Measurements from ENCODE around the gene MGMT. TPM values are rescaled to one million over a fixed set of nuclear protein-coding genes. Genes with fewer than 3 reads are reported as not detected.

MGMT gene
- total and polyA plus RNA-seq, 7 donors = 4.2 to 13.3 (median 7.5) TPM

DNA sequence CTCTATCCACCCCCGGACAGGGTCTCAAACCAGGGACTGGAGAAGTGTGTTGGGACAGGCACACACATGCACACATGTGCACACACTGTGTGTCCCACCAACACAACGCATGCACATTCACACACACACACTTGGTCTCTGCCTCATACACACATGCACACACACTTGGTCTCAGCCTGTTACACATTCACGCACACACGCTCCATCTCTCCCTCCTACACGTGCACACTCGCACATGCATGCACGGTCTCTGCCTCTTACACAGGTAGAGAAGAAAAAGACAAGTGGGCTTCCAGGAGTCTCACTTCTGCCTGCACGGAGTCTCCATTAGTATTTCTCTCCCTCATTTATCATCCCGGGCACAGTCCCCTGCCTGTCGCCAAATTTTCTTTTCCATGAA is 325.8 kb downstream of the MGMT start:
- DNase-seq = no peak
- Histone ChIP-seq H3K9me3 (no peaks in the 10 kb centered on the region), H3K4me1 (no peaks in the 10 kb centered on the region), H3K36me3 (ENCODE audit: insufficient read depth in 1 of 2, low read depth in 1 of 2) (no peaks in the 10 kb centered on the region), H3K27ac (no peak overlapping the region), H3K4me3 (no peak overlapping the region), H3K27me3 (ENCODE audit: insufficient read depth in 3 of 3, low read length in 2 of 3) (peaks cover 0 to 26% (median 4%) of the 10 kb centered on the region in 3 donors)
- ATAC-seq = no peak
- intact Hi-C loops (cut with DNase I) = no loop called here
- TF ChIP-seq, protein P1, sequence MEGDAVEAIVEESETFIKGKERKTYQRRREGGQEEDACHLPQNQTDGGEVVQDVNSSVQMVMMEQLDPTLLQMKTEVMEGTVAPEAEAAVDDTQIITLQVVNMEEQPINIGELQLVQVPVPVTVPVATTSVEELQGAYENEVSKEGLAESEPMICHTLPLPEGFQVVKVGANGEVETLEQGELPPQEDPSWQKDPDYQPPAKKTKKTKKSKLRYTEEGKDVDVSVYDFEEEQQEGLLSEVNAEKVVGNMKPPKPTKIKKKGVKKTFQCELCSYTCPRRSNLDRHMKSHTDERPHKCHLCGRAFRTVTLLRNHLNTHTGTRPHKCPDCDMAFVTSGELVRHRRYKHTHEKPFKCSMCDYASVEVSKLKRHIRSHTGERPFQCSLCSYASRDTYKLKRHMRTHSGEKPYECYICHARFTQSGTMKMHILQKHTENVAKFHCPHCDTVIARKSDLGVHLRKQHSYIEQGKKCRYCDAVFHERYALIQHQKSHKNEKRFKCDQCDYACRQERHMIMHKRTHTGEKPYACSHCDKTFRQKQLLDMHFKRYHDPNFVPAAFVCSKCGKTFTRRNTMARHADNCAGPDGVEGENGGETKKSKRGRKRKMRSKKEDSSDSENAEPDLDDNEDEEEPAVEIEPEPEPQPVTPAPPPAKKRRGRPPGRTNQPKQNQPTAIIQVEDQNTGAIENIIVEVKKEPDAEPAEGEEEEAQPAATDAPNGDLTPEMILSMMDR (IDR thresholded peaks at IDR 0.05) = no peak
- 59 to 76% (median 60%) methylated on average over 10 of the region's 10 CpGs for WGBS, 3 donors

DNA sequence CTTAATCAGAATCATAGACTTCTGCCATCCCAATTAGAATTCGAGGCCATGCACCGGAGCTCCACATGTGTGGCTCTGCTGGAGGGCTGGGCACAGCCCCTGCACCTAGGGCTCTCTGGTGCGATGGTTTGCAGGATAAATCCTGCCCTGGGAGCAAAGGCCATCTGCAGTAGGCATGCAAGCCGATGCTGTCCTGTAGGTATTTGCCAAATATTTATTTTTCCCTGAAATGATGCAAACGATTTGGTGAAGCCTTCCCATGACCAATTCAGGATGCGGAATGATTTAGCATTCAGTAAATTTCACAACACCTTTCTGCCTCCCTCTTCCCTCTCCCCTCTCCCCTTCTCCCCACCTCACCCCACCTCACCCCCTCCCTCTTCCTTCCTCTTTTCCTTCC is 326.4 kb downstream of the MGMT start:
- Histone ChIP-seq H3K4me3 (no peak overlapping the region), H3K27me3 (ENCODE audit: insufficient read depth in 3 of 3, low read length in 2 of 3) (peaks cover under 1 to 20% (median 4%) of the 10 kb centered on the region in 3 donors), H3K27ac (no peak overlapping the region), H3K36me3 (ENCODE audit: insufficient read depth in 1 of 2, low read depth in 1 of 2) (no peaks in the 10 kb centered on the region), H3K4me1 (no peaks in the 10 kb centered on the region), H3K9me3 (no peaks in the 10 kb centered on the region)
- TF ChIP-seq, protein P1 (IDR thresholded peaks at IDR 0.05) = no peak
- no peak for ATAC-seq
- no peak for DNase-seq
- intact Hi-C loops (cut with DNase I) = no loop called here
- 59 to 66% (median 60%) methylated on average over 6 of the region's 6 CpGs for WGBS, 3 donors

DNA sequence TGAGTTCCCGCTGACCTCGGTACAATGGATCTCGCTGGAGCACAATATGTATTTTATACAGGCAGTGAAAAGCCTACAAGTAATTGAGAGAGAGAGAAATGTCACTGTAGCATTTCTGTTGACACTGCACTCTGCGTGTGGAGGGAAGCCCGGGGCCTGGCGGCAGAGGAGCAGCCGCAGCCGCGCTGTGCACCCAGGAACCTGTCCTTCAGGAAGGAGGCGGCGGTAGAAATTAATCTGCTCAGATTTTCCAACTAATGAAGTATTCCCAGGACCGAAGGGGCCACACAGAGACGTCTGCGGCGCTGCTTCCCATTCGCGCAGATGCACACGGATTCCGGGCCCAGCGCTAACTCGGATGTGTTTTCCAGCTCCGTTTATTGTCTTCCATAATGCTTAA is 327.0 kb downstream of the MGMT start:
- TF ChIP-seq, protein P1 (IDR thresholded peaks at IDR 0.05) = no peak
- intact Hi-C loops (cut with DNase I) = no loop called here
- H3K4me3 ChIP-seq = no peak overlapping the region
- ATAC-seq (no peak), DNase-seq (no peak)
- peaks cover 2 to 17% (median 3%) of the 10 kb centered on the region in 3 donors for H3K27me3 ChIP-seq (ENCODE audit: insufficient read depth in 3 of 3, low read length in 2 of 3)
- no peak overlapping the region for H3K27ac ChIP-seq
- H3K36me3 ChIP-seq (ENCODE audit: insufficient read depth in 1 of 2, low read depth in 1 of 2) = no peaks in the 10 kb centered on the region
- no peaks in the 10 kb centered on the region for H3K9me3 ChIP-seq
- no peaks in the 10 kb centered on the region for H3K4me1 ChIP-seq
- WGBS, 3 donors = 95 to 97% (median 97%) methylated on average over 22 of the region's 22 CpGs

DNA sequence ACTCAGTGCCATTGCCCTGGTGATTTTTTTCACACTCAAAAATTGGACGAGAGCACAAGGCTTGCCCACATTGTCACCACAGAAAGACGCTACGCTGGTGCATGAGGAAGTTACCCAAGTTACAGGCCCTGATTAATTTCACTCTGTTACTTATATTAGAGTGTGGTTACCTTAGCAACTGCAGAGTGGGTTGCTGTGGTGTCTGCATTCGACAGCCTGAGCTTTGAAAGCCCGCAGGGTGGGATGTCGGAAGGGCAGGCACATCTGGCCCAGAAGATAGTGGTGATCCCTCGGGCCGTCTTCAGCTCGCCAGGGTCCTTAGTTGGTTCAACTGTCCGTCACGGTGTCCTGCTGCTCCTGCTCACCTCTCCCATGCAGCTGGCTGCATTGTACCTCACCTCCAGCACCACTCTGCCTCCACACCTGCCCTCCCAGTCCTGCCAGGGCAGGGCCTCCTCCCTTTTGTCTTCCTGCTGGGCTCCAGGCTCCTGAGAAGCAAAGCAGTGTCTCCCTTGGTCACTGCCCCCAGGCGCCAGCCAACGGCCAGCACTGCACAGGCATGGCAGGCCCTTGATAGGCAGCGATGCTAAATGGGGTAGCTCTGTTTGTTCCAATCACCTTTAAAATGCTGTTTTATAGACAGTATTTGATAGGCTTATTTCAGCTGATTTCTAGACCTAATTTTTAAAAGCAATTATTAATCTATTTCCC is 329.8 kb downstream of the MGMT start:
- H3K27me3 ChIP-seq (ENCODE audit: insufficient read depth in 3 of 3, low read length in 2 of 3) = peaks cover 3 to 7% (median 3%) of the 10 kb centered on the region in 3 donors
- no peak for ATAC-seq
- no peaks in the 10 kb centered on the region for H3K4me1 ChIP-seq
- no peaks in the 10 kb centered on the region for H3K9me3 ChIP-seq
- H3K4me3 ChIP-seq = no peak overlapping the region
- H3K27ac ChIP-seq = no peak overlapping the region
- DNase-seq = no peak
- TF ChIP-seq, protein P1 (IDR thresholded peaks at IDR 0.05) = no peak
- 84 to 87% (median 85%) methylated on average over 14 of the region's 14 CpGs for WGBS, 3 donors
- no peaks in the 10 kb centered on the region for H3K36me3 ChIP-seq (ENCODE audit: insufficient read depth in 1 of 2, low read depth in 1 of 2)
- intact Hi-C loops (cut with DNase I) = no loop called here

DNA sequence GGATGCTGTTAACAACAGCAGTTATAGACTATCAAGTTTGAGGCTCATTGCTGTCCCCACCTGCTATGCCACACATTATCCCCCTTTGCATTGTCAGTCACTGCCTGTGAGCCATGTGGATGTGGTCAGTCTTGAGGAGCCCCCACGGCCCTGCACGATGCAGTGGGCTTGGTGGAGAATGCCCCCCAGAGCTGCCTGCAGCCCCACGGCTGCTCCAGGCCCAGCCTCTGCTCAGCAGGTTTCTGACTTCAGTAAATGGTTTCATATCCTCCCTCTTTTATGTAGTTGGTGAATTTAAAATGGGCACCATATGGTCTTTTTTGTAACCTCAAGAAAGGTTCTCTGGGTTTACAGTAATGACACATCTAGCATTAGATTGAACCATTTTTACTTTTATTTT is 332.9 kb downstream of the MGMT start:
- no peaks in the 10 kb centered on the region for H3K4me1 ChIP-seq
- TF ChIP-seq, protein P1 (IDR thresholded peaks at IDR 0.05) = no peak
- WGBS, 3 donors = 86 to 89% (median 87%) methylated on average over 3 of the region's 3 CpGs
- no peak for ATAC-seq
- intact Hi-C loops (cut with DNase I) = no loop called here
- no peak overlapping the region for H3K4me3 ChIP-seq
- no peaks in the 10 kb centered on the region for H3K36me3 ChIP-seq (ENCODE audit: insufficient read depth in 1 of 2, low read depth in 1 of 2)
- peaks cover 2 to 7% (median 3%) of the 10 kb centered on the region in 3 donors for H3K27me3 ChIP-seq (ENCODE audit: insufficient read depth in 3 of 3, low read length in 2 of 3)
- H3K9me3 ChIP-seq = no peaks in the 10 kb centered on the region
- no peak overlapping the region for H3K27ac ChIP-seq
- DNase-seq = no peak
